Heart right ventricle (tissue), 16 donors: Measurements from ENCODE around the gene CHID1. TPM values are rescaled to one million over a fixed set of nuclear protein-coding genes. Genes with fewer than 3 reads are reported as not detected.

ENCODE experiments used
- ATAC-seq, 8 donors: fragments of 200-7000 bp; cut with Tn5 transposase; one replicate each; pipeline ENCODE4 v1.9.1; 2020; ENCODE audit warnings: mild to moderate bottlenecking in 8 of 8, moderate library complexity in 8 of 8, moderate number of reproducible peaks in 1 of 8
- DNase-seq, 2 donors: peaks; one replicate each; pipeline ENCODE4 v3.0.0-alpha.2; 2020
- H3K27ac ChIP-seq, 10 donors: fragments of 200-600 bp; sonication (generic) in 2 of 10; one replicate each; pipeline versions ENCODE4 v1.5.0 to v1.8.0; 2020 to 2022; ENCODE audit warnings: mild to moderate bottlenecking in 3 of 10
- H3K27me3 ChIP-seq, 7 donors: fragments of 200-600 bp; one replicate each; pipeline ENCODE4 v1.8.0; 2021 to 2022; ENCODE audit warnings: mild to moderate bottlenecking in 2 of 7
- H3K36me3 ChIP-seq, 9 donors: fragments of 200-600 bp; sonication (generic) in 1 of 9; one replicate each; pipeline versions ENCODE4 v1.5.0 to v1.8.0; 2020 to 2022; ENCODE audit warnings: mild to moderate bottlenecking in 2 of 9
- H3K4me1 ChIP-seq, 9 donors: fragments of 200-600 bp; sonication (generic) in 1 of 9; one replicate each; pipeline versions ENCODE4 v1.5.0 to v1.8.0; 2020 to 2022; ENCODE audit warnings: mild to moderate bottlenecking in 4 of 9
- H3K4me3 ChIP-seq, 10 donors: fragments of 200-600 bp; sonication (generic) in 2 of 10; one replicate each; pipeline versions ENCODE4 v1.5.0 to v1.8.0; 2020 to 2022; ENCODE audit warnings: mild to moderate bottlenecking in 7 of 10, moderate library complexity in 2 of 10
- H3K9me3 ChIP-seq, 11 donors: fragments of 200-600 bp in 10 of 11; sonication (generic) in 2 of 11; one replicate each; pipeline versions ENCODE4 v1.5.0 to v1.8.0; 2013 to 2022; ENCODE audit warnings: mild to moderate bottlenecking in 2 of 11, control low read depth in 1 of 11, moderate library complexity in 1 of 11
- CTCF ChIP-seq, 9 donors: fragments of 200-600 bp; sonication (generic) in 2 of 9; IDR thresholded peaks; one replicate each; pipeline versions ENCODE4 v1.5.0 to v1.8.0; 2021 to 2022; ENCODE audit warnings: antibody characterized with exemption in 9 of 9, mild to moderate bottlenecking in 5 of 9, moderate library complexity in 1 of 9
- WGBS, 2 donors: extraction: QIAGEN DNeasy Blood & Tissue Kit; methylation state at CpG; one replicate each; pipeline ENCODE4 v1.1.7; 2013; ENCODE audit warnings: inconsistent platforms in 1 of 2; 5-methylcytosine and 5-hydroxymethylcytosine counted together
- intact Hi-C, 10 donors: fragments of 100-400 bp; cut with DNase I; formaldehyde crosslinking; loops; one replicate each; pipeline versions ENCODE4 v1.11.1 to v1.14.2; 2022
- polyA plus RNA-seq, 2 donors: library from polyadenylated mRNA; stranded (reverse); fragments of 200-250 nt; gene quantifications; one replicate each; pipeline ENCODE4 v1.2.3, GENCODE V29; 2013
- total RNA-seq, 10 donors: library from RNA; stranded (reverse); fragmentation: NEBNext Ultra II Directional in 3 of 10; extraction: Animal tissue kit (Norgen Biotek cat#: 25700) in 3 of 10; gene quantifications; one replicate each; pipeline versions ENCODE4 v1.2.1 to v1.2.4, GENCODE V29; 2021 to 2023
- donor health status: Arrhythmogenic right ventricular cardiomyopathy.
- donor health status: ischemic (EF 13 %, LVEDD 7.1; RV severe dilation, severe dysfunction).
- donor health status: healthy with polysubstance abuse.
- donor health status: DM: no; HTN: yes; CAD: no.
- donor health status: DM: no; HTN: no; CAD: no.
- donor health status: ischemic (EF 25% LVEDD 6.9; RV normal size, moderate dysfunction).
- donor health status: ischemic (EF 25% LVEDD 5.7; RV mildly dilated, moderate dysfunction).
- donor health status: healthy.
- donor health status: DM: yes; HTN: yes; CAD: no.
- donor health status: Ischemic cardiomyopathy.
- donor health status: ischemic (EF 35%, LVEDD 5.7; RV mildly dilated, moderate dysfunction).
- donor health status: nonischemic (EF 11% LVEDD 7.7; RV severe dilation, severe dysfunction).
- donor health status: DM: yes; HTN: yes; CAD: no.
- donor health status: PGD.
- donor health status: ischemic (EF 29% LVEDD 5.4; RV normal size, mild dysfunction).
- donor health status: nonischemic (EF 23%, LVEDD 6.1; RV moderate dilation, normal function).

Gene CHID1
- total and polyA plus RNA-seq, 12 donors = 40.1 to 75.2 (median 57.5) TPM

DNA sequence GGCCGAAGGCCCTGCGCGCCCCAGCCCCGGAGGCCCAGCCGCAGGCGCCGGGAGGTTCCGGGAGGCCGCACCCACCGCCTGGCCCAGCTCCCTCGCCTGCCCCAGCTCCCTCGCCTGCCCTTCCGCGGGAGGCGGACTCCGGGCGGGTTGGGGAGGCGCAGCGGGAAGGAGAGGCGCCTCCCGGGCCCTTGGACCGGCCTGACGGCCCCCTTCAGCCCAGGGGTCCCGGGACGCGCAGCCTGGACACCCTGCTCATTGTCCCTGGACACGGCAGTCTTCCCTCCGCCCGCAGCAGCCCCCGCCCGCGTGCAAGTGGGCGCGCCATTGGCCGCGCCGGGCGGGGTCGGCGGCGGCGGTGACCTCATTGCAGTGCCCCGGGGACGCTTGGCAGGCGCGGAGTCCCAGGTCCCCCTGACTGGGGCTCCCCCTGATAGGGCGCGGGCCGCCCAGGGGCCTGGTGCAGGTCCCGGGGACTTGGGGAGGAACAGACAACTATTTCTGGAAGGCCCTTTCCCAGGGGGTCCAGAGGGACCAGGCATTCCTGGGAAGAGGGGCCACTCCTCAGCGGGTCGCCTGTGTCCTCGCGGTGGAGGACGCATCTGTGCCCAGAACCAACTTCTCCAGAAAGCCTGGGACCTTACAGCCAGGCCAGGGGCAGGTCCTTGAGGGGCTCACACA, 77.4 kb downstream of the CHID1 start:
- WGBS, 2 donors = 0 to 1% methylated on average over 49 to 53 of the region's 55 CpGs
- H3K4me1 ChIP-seq = peaks cover 31 to 93% (median 81%) of the 10 kb centered on the region in 9 donors
- intact Hi-C loops = no loop called here
- H3K27me3 ChIP-seq = peaks cover 0 to 42% (median 0%) of the 10 kb centered on the region in 7 donors
- H3K27ac ChIP-seq = peak overlapping the region; percentile 73 to 99 (median 96)
- H3K36me3 ChIP-seq = peaks cover 0 to 26% (median 21%) of the 10 kb centered on the region in 9 donors
- no peaks in the 10 kb centered on the region for H3K9me3 ChIP-seq
- ATAC-seq = peak; percentile 7 to 38 (median 22)
- peak in 1 of 2 donors; percentile 72 for DNase-seq
- no peak for TF ChIP-seq CTCF (IDR thresholded peaks at IDR 0.05)
- peak overlapping the region; percentile 36 to 91 (median 79) for H3K4me3 ChIP-seq

DNA sequence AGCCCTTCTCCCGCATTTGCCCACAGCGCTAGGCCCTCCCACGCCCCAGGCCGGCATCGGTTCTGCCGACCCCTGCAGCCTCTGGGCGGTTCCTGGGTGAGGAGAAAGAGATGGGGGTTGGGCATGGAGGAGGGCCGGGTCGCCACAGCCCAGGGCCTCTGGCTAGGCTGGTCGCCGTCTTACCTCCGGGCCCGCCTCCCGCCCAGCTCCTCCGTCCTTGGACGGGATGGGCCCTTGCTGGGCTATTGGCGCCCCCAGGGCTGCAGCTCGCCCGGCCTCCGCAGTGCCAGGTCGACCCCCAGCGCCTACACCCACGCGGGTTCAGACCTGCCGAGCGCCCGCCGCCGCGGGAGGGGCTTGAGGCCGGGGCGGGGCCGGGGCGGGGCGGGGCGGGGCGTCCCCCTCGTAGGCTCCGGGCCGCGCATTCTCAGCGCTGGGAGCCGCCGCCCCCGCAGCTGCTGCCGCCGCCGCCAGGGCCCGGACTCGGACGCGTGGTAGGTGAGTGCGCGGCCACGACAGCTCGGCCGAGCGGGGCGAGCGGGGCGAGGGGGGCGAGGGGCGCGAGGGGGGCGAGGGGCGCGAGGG, 78.0 kb downstream of the CHID1 start, which contains the start of gene CD151:
Gene CD151 (plus strand): TSS at position 424 of the 585 bp plus-strand sequence. CDS start 3,118 bp downstream, outside the sequence.
- peak in 1 of 9 donors; percentile 28 for TF ChIP-seq CTCF (IDR thresholded peaks at IDR 0.05)
- intact Hi-C loops = no loop called here
- Histone ChIP-seq H3K4me3 (peak within 1 kb of the TSS; percentile 36 to 91 (median 79)), H3K27ac (peak within 1 kb of the TSS; percentile 73 to 99 (median 96)), H3K4me1 (peaks cover 37 to 93% (median 87%) of the 10 kb centered on the region in 9 donors), H3K9me3 (no peaks in the 10 kb centered on the region), H3K36me3 (peaks cover 0 to 20% (median 16%) of the 10 kb centered on the region in 9 donors), H3K27me3 (peaks cover 0 to 48% (median 0%) of the 10 kb centered on the region in 7 donors)
- 1 to 2% methylated on average over 43 to 59 of the region's 67 CpGs for WGBS, 2 donors
- ATAC-seq = peak in 7 of 8 donors; percentile 3 to 42 (median 24)
- peak in 1 of 2 donors; percentile 60 for DNase-seq

DNA sequence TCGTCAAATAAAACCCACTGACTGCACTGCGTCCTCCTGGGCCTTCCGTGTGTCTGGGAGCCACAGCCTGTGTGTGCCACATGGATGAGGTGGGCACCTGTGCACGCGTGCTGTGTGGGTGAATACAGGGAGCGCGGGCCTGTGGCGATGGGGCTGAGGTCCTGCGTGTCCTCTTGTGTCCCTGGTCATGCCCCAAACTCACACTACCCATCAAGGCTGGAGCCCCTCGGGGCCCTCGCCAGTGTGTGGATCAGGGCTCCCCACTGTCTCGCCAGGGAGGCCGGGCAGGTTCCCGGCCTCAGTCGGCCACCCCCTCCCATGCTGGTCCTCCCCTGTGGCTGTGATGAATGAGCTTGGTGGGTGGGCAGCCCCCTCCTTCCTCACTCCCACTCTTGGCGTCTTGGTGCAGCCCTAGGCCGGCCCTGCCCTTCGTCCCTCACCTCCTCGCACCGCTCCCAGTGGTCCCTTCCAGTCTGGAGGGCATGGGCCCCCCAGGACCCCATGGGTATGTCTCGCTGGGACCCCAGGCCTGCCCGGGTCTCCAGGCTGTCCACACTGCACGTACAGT, 78.6 kb downstream of the CHID1 start:
- intact Hi-C loops = no loop called here
- ATAC-seq (no peak), DNase-seq (no peak)
- 74 to 76% methylated on average over 23 of the region's 23 CpGs for WGBS, 2 donors
- no peaks in the 10 kb centered on the region for H3K9me3 ChIP-seq
- H3K27ac ChIP-seq = peak overlapping the region; percentile 73 to 99 (median 95)
- peaks cover 0 to 54% (median 0%) of the 10 kb centered on the region in 7 donors for H3K27me3 ChIP-seq
- TF ChIP-seq CTCF (IDR thresholded peaks at IDR 0.05) = no peak
- H3K4me3 ChIP-seq = peak overlapping the region in 9 of 10 donors; percentile 55 to 91 (median 75)
- H3K4me1 ChIP-seq = peaks cover 39 to 92% (median 86%) of the 10 kb centered on the region in 9 donors
- peaks cover 0 to 15% (median 10%) of the 10 kb centered on the region in 9 donors for H3K36me3 ChIP-seq
